GM12892 (cell line): ENCODE results near the gene SPATA20.

ENCODE experiments used
- DNase-seq: peaks from one replicate; pipeline ENCODE4 v3.0.0; 2011; ENCODE audit not compliant: insufficient read length
- FAIRE-seq: peaks from 2 replicates; lab custom pipeline; 2011; peaks lifted over from hg19 to GRCh38; lab: Jason Lieb, UNC
- POLR2A ChIP-seq: IDR thresholded peaks from 2 replicates; pipeline ENCODE4 v1.6.1; 2011; ENCODE audit warnings: low read depth, low read length, control low read depth
- POLR2AphosphoS5 ChIP-seq: IDR thresholded peaks from 2 replicates; pipeline ENCODE4 v1.6.1; 2011; ENCODE audit warnings: low read depth, low read length, control low read depth
- TAF1 ChIP-seq: IDR thresholded peaks from 2 replicates; pipeline ENCODE4 v1.6.1; 2011; ENCODE audit warnings: low read depth, mild to moderate bottlenecking, control low read depth, low read length, borderline replicate concordance

SPATA20 gene

GRCh38 chr17:50521514-50521913 lies 25.5 kb upstream of the SPATA20 start:
- DNase-seq (no peak), FAIRE-seq (no peak)
- no peak for TF ChIP-seq POLR2A

- TF ChIP-seq POLR2AphosphoS5 (no peak), POLR2A (no peak), TAF1 (no peak)
- FAIRE-seq, result no peak
- no peak for DNase-seq
These were observed 24.2 kb upstream of the SPATA20 start for GRCh38 chr17:50522766-50523165.

GRCh38 chr17:50523208-50523607 lies 23.8 kb upstream of the SPATA20 start:
- TF ChIP-seq TAF1, result no peak
- no peak for TF ChIP-seq POLR2A
- no peak for TF ChIP-seq POLR2AphosphoS5
- FAIRE-seq (no peak), DNase-seq (no peak)

DNA sequence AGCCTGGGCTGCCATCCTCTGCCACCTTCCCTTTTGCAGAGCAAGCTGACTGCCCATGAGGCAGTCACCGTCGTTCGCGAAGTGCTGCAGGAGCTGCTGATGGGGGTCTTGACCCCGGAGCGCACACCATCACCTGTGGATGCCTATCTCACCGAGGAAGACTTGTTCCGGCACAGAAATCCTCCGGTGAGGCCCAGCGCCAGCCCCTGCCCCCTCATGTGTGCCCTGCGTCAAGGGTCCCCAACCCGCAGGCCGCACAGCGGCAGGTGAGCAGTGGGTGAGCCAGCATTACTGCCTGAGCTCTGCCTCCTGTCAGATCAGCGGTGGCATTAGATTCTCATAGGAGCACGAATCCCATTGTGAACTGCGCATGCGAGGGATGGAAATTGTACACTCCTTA lies 22.1 kb upstream of the SPATA20 start:
- no peak for FAIRE-seq
- TF ChIP-seq TAF1 (no peak), POLR2A (no peak), POLR2AphosphoS5 (no peak)

GRCh38 chr17:50527155-50527762 lies 19.7 kb upstream of the SPATA20 start:
- DNase-seq, result no peak
- no peak for TF ChIP-seq POLR2AphosphoS5
- TF ChIP-seq POLR2A, result no peak
- TF ChIP-seq TAF1, result no peak
- FAIRE-seq, result no peak

More for the DNA sequence above, 22.1 kb upstream of the SPATA20 start:
- no peak for DNase-seq

DNA sequence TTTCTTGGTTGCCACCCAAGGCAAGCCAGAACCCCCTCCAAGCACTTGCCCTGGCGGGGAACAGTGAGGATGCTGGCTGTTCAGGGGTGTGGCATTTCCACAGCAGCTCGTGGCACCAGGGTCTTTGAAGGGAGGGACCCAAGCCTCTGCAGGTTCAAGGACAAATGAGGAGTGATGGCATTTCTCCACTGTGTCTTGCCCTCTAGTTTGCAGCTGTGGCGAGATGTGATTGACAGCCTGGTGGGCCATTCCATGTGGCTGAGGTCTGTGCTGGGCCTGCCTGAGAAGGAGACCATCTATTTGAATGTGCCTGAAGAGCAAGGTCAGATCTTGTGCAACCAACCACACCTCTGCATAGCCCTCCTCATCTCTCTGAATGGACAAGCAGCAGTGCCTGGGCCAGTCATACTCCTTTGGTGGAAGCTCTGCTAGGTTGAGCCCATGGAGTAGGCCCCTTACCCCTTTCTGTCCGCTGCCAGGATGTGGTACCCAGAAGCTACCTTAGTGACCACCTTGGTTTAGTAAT lies 19.0 kb upstream of the SPATA20 start:
- no peak for TF ChIP-seq POLR2A
- TF ChIP-seq TAF1, result no peak
- no peak for TF ChIP-seq POLR2AphosphoS5

DNA sequence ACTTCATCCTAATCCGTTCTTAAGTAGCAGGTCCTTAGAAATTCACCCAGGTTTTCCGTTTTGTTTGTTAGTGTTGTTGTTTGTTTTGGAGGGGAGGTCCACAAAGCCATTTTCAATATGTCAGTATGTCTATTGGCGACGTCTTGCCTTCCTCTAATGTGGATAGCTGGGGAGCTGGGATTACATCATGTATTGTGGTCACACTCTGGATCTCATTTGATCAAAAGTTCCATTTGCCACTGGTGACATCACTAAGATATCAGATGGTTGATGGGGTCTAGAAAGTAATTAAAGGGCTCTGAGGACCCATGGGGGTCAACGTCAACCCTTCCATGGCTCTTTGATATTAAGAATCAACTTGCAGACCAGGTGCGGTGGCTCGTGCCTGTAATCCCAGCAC lies 17.1 kb upstream of the SPATA20 start:
- DNase-seq (no peak), FAIRE-seq (no peak)
- TF ChIP-seq POLR2A, result no peak
- TF ChIP-seq TAF1, result no peak
- TF ChIP-seq POLR2AphosphoS5, result no peak

More for the DNA sequence above, 19.0 kb upstream of the SPATA20 start:
- FAIRE-seq, result no peak
- no peak for DNase-seq

DNA sequence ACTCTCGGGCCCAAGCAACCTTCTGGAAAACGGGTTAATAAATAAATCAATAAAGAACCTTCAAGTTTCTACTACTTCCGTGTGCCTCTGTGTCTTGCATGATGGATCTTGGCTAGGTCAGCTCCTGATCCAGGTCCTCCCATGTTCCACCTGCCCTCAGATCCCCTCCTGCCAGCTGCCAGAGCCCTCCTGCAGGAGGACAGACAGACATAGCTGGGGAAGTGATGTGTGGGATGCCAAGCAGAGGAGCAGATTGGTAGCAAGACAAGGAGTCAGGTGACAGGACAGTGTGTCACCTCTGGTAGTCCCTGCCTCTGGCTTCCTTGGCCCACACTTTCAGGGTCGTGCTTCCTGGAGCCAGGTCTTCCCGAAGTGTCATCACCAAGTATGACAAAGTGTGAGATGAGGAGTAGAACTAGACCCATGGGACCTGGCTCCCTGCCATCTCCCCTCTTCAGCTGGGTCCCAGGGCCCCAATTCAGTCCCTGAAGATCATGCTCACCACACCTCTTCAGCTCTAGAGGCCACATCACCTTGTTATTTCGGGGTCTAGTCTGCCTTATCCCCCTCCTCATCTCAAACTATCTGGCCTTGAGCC lies 15.4 kb upstream of the SPATA20 start:
- TF ChIP-seq POLR2A, result no peak
- TF ChIP-seq TAF1, result no peak
- TF ChIP-seq POLR2AphosphoS5, result no peak
- DNase-seq (no peak), FAIRE-seq (no peak)

- FAIRE-seq (no peak), DNase-seq (no peak)
These were observed 14.4 kb upstream of the SPATA20 start, which contains the start of gene EPN3 for GRCh38 chr17:50532452-50533024. Gene EPN3 (plus strand): TSS chr17:50532735. CDS start chr17:50536557, 3,822 bp downstream.

GRCh38 chr17:50533185-50533584 lies 13.8 kb upstream of the SPATA20 start:
- no peak for DNase-seq
- TF ChIP-seq POLR2AphosphoS5 (no peak), POLR2A (no peak), TAF1 (no peak)
- no peak for FAIRE-seq

More at GRCh38 chr17:50532452-50533024, 14.4 kb upstream of the SPATA20 start, which contains the start of gene EPN3:
- TF ChIP-seq POLR2AphosphoS5 (no peak), POLR2A (no peak), TAF1 (no peak)

- no peak for FAIRE-seq
These were observed 13.2 kb upstream of the SPATA20 start for GRCh38 chr17:50533720-50534148.

More at GRCh38 chr17:50533720-50534148, 13.2 kb upstream of the SPATA20 start:
- no peak for TF ChIP-seq TAF1
- no peak for TF ChIP-seq POLR2AphosphoS5
- TF ChIP-seq POLR2A, result no peak
- DNase-seq, result no peak
